Hepatocyte (in vitro differentiated cells): ENCODE results near the gene GPR82. TPM values are rescaled to one million over a fixed set of nuclear protein-coding genes. Genes with fewer than 3 reads are reported as not detected.
"Not testable (repeated sequence)": the region's sequence is repeated elsewhere in the genome, so short reads cannot be mapped to it uniquely, and the experiment has no call there.

Experiments
- DNase-seq: peaks from one replicate; pipeline ENCODE4 v3.0.0-alpha.2; 2016; ENCODE audit warnings: low spot score
- H2AFZ ChIP-seq: fragments of 200-600 bp; sonication (generic); 2 replicates; pipeline ENCODE4 v1.6.0; 2016; ENCODE audit warnings: antibody characterized with exemption, mild to moderate bottlenecking
- H3K27ac ChIP-seq: fragments of 200-600 bp; sonication (generic); 2 replicates; pipeline ENCODE4 v1.5.1; 2016; ENCODE audit warnings: mild to moderate bottlenecking
- H3K27me3 ChIP-seq: fragments of 200-600 bp; sonication (generic); 2 replicates; pipeline ENCODE4 v1.6.1; 2016
- H3K36me3 ChIP-seq: fragments of 200-600 bp; sonication (generic); replicated peaks from 2 replicates; pipeline ENCODE4 v1.5.1; 2016; ENCODE audit warnings: low read depth; ENCODE audit not compliant: insufficient read depth
- H3K4me1 ChIP-seq: fragments of 200-600 bp; sonication (generic); 2 replicates; pipeline ENCODE4 v1.5.1; 2016; ENCODE audit warnings: mild to moderate bottlenecking, moderate library complexity; ENCODE audit not compliant: insufficient read depth
- H3K4me2 ChIP-seq: fragments of 200-600 bp; sonication (generic); 2 replicates; pipeline ENCODE4 v1.6.0; 2016
- H3K4me3 ChIP-seq: fragments of 200-600 bp; sonication (generic); 2 replicates; pipeline ENCODE4 v1.5.1; 2016; ENCODE audit warnings: mild to moderate bottlenecking
- H3K79me2 ChIP-seq: fragments of 200-600 bp; sonication (generic); 2 replicates; pipeline ENCODE4 v1.6.0; 2017; ENCODE audit warnings: mild to moderate bottlenecking
- H3K9me2 ChIP-seq: fragments of 200-600 bp; sonication (generic); replicated peaks from 2 replicates; pipeline ENCODE4 v1.6.0; 2017; ENCODE audit warnings: mild to moderate bottlenecking; ENCODE audit not compliant: insufficient read depth
- H3K9me3 ChIP-seq: fragments of 200-600 bp; sonication (generic); 2 replicates; pipeline ENCODE4 v1.5.1; 2016; ENCODE audit warnings: low read depth, mild to moderate bottlenecking
- H4K20me1 ChIP-seq: fragments of 200-600 bp; sonication (generic); 2 replicates; pipeline ENCODE4 v1.6.0; 2016; ENCODE audit warnings: mild to moderate bottlenecking; ENCODE audit not compliant: insufficient read depth, poor library complexity, severe bottlenecking
- CTCF ChIP-seq: fragments of 200-600 bp; sonication (generic); IDR thresholded peaks from 2 replicates; pipeline ENCODE4 v1.5.1; 2016; ENCODE audit warnings: antibody characterized with exemption, mild to moderate bottlenecking; ENCODE audit not compliant: poor library complexity
- EZH2 ChIP-seq: fragments of 200-600 bp; sonication (generic); IDR thresholded peaks from 2 replicates; pipeline ENCODE4 v1.6.1; 2016; ENCODE audit warnings: antibody characterized with exemption, mild to moderate bottlenecking, borderline replicate concordance
- EZH2phosphoT487 ChIP-seq: fragments of 200-600 bp; sonication (generic); IDR thresholded peaks from one replicate; pipeline ENCODE4 v1.6.1; 2018; ENCODE audit warnings: antibody characterized with exemption, mild to moderate bottlenecking, low read depth, moderate library complexity; ENCODE audit not compliant: unreplicated experiment, severe bottlenecking
- WGBS: methylation state at CpG from one replicate; pipeline ENCODE4 v1.1.6; 2016; ENCODE audit warnings: low lambda C conversion rate; ENCODE audit errors: missing lambda C conversion rate; 5-methylcytosine and 5-hydroxymethylcytosine counted together
- polyA plus RNA-seq: library from polyadenylated mRNA; unstranded; fragments of >200 nt; fragmentation: Nextera tagmentation; extraction: Ambion mirVana; gene quantifications from 2 replicates; pipeline ENCODE4 v1.2.1, GENCODE V29; 2016
- total RNA-seq: library from RNA; depleted of rRNA; stranded (reverse); fragments of >200 nt; gene quantifications from 2 replicates; pipeline ENCODE4 v1.2.3, GENCODE V29; 2014

GPR82 gene, protein sequence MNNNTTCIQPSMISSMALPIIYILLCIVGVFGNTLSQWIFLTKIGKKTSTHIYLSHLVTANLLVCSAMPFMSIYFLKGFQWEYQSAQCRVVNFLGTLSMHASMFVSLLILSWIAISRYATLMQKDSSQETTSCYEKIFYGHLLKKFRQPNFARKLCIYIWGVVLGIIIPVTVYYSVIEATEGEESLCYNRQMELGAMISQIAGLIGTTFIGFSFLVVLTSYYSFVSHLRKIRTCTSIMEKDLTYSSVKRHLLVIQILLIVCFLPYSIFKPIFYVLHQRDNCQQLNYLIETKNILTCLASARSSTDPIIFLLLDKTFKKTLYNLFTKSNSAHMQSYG
- total RNA-seq (0.12 and 0.20 TPM in 2 replicates), polyA plus RNA-seq (0.34 and 0.69 TPM in 2 replicates)

DNA sequence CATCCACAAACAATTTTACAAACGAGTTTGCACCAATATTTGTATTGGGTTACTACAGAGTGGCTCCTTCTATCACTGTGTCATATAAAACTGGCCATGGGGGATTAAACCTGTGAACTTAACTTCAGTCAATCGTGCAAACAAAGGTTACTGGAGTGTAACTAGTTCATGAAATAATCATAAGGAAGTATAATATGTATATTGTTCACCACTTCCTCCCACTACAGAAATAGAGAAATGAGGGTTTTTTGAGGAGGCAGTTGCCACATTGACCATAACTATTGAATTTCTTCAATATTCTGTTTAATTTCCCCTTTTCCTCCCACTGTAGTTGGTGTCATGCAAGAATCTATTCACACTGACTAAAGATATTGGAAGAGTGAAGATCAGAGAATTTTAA, at the start of gene GPR82:
TSS of gene GPR82 (plus strand) at position 356 of the 400 bp plus-strand sequence. CDS start 2,846 bp downstream, outside the sequence.
- no peak for DNase-seq
- H3K9me3 ChIP-seq: no peaks in the 10 kb centered on the region
- no peak within 1 kb of the TSS for H3K4me3 ChIP-seq
- no peaks in the 10 kb centered on the region for H3K79me2 ChIP-seq
- H4K20me1 ChIP-seq: no peaks in the 10 kb centered on the region
- H3K27ac ChIP-seq: no peak within 1 kb of the TSS
- WGBS: 55% methylated on average over 2 of the region's 2 CpGs
- peaks cover 6% of the 10 kb centered on the region for H3K4me1 ChIP-seq
- no peaks in the 10 kb centered on the region for H3K9me2 ChIP-seq
- TF ChIP-seq CTCF: no peak
- TF ChIP-seq EZH2phosphoT487: no peak
- no peak for TF ChIP-seq EZH2
- H2AFZ ChIP-seq: no peak within 1 kb of the TSS
- no peak within 1 kb of the TSS for H3K4me2 ChIP-seq
- no peaks in the 10 kb centered on the region for H3K36me3 ChIP-seq
- H3K27me3 ChIP-seq: no peaks in the 10 kb centered on the region

DNA sequence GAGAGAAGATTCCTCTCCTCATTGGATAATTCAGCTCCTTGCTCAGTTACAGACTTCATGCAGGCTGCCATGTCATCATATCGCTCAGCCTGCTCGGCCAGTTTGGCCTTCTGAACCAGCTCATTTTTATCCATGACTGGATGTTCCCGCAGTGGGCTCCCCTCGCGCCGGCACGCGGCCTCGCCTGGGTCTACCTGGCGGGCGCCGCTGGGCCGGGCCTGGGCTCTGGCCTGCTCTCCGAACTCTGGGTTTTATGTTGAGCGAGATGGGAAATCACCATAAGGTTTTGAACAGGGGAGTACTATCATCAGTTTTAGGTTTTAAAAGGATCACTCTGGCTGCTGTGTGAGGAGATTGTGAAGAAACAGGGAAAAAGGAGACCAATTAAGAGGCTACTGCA, 47.6 kb upstream of the GPR82 start:
- H3K4me2 ChIP-seq, H3K27ac ChIP-seq, H4K20me1 ChIP-seq, H3K79me2 ChIP-seq, H3K4me3 ChIP-seq, H3K4me1 ChIP-seq, H2AFZ ChIP-seq, H3K9me2 ChIP-seq, H3K9me3 ChIP-seq, H3K36me3 ChIP-seq, H3K27me3 ChIP-seq, DNase-seq: not testable (repeated sequence)
- WGBS: 95% methylated on average over 15 of the region's 15 CpGs

GRCh38 chrX:41677183-41678060, 46.6 kb upstream of the GPR82 start:
- Histone ChIP-seq H3K4me1 (no peaks in the 10 kb centered on the region), H3K9me3 (no peaks in the 10 kb centered on the region), H3K27ac (no peak overlapping the region), H3K36me3 (no peaks in the 10 kb centered on the region), H3K9me2 (no peaks in the 10 kb centered on the region), H3K4me3 (no peak overlapping the region), H2AFZ (no peak overlapping the region), H4K20me1 (no peaks in the 10 kb centered on the region), H3K4me2 (no peak overlapping the region), H3K79me2 (no peaks in the 10 kb centered on the region), H3K27me3 (no peaks in the 10 kb centered on the region)
- 75% methylated on average over 6 of the region's 6 CpGs for WGBS
- DNase-seq: no peak
- TF ChIP-seq EZH2 (no peak), CTCF (no peak)

DNA sequence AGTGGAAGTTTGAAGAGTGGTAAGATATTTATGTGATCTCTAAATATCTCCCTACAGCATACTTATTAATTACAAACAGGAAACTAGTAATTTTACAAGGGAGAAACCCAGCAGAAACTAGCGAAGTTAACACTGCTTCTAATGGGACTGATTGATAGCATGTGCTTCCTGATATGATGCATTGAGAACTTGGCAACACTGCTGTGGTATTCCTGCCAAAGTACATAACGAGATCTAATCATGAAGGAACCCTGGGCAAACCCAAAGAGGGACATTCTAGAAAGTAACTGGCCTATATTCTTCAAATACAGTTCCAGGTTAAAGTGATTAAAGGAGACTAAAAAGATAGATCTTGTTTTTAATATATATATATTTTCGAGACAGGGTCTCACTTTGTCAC, 39.8 kb upstream of the GPR82 start:
- Histone ChIP-seq H3K4me1 (no peaks in the 10 kb centered on the region), H3K9me2 (no peaks in the 10 kb centered on the region), H3K27ac (no peak overlapping the region), H3K36me3 (no peaks in the 10 kb centered on the region), H2AFZ (no peak overlapping the region), H3K27me3 (no peaks in the 10 kb centered on the region), H3K79me2 (no peaks in the 10 kb centered on the region), H3K4me3 (no peak overlapping the region), H3K4me2 (no peak overlapping the region), H4K20me1 (no peaks in the 10 kb centered on the region), H3K9me3 (no peaks in the 10 kb centered on the region)
- WGBS: 70% methylated on average over 3 of the region's 3 CpGs
- no peak for DNase-seq
- no peak for TF ChIP-seq CTCF
- TF ChIP-seq EZH2: no peak
- no peak for TF ChIP-seq EZH2phosphoT487
